M059J (cell line): ENCODE results near the gene GDPD4. TPM values are rescaled to one million over a fixed set of nuclear protein-coding genes. Genes with fewer than 3 reads are reported as not detected.

Source experiments
- DNase-seq: peaks from one replicate; pipeline ENCODE4 v3.0.0-alpha.2; 2012; ENCODE audit warnings: low read depth
- total RNA-seq: library from RNA; depleted of rRNA; stranded (reverse); fragments of >200 nt; shearing (Covaris generic); gene quantifications from 2 replicates; pipeline ENCODE4 v1.2.3, GENCODE V29; 2014

Gene GDPD4
- total RNA-seq, 1 experiment from 2014 or later = not detected

GRCh38 chr11:77206264-77207018, 95.0 kb downstream of the GDPD4 start:
- no peak for DNase-seq

DNA sequence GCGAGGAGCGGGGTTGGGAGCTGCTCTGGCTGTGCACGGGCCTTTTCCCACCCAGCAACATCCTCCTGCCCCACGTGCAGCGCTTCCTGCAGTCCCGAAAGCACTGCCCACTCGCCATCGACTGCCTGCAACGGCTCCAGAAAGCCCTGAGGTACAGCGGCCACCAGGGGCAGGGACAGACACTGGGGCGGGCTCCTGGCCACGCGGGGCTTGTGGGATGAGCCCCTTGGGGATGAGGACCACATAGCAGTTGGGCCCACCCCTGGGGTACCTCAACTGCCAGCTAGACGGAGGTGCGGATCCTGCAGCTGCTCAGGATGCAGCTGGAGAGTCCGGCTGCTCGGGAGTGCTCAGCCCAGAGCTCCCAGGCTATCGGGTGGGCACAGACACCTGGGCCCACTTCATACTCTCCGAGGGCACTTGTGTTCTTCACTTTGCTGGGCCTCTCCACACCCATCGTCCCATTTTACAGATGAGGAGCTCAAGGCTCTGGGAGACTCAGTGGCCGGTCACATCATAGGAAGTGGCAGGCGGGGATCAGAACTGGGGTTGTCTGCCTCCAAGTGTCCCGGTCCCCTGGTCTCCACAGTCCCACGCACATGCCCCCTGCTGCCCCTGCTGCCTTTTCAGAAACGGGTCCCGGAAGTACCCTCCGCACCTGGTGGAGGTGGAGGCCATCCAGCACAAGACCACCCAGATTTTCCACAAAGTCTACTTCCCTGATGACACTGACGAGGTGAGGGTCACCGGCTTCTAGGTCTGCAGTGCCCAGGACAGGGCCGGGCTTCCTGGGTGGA, 95.8 kb downstream of the GDPD4 start:
- DNase-seq = no peak

DNA sequence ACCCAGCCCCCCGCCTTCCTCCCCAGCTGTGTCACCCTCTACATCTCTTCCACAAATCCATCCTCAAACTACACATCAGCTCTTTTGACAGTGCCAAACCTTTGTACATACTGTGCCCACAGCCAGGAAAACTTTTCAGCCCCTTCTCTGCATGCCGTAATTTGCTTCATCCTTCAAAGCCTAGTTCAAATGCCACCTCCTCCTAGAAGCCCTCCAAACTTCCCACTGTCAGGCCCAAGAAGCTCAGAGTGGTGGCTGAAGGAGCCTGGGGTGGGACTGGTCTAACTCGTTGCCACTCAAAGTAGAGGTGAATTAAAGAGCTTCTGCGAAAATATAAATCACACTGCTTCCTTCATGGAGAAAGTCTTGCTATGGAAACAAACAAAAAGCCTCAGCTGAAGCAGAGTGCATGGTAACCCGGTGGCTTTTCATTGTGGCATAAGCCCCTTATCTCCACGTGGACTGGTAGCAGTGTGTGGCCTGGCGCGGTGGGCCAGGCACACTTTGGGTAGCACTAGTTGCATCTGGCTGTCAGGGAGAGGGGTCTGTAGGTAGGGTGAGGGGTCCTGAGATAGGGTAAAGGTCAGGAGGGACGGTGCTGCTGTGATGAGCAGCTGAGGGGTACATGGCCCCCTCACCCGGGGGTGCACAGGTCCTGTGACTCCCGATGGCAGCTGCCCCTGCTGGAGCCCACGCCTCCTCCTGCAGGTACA, 96.6 kb downstream of the GDPD4 start:
- DNase-seq = no peak

GRCh38 chr11:77203901-77204753, 97.4 kb downstream of the GDPD4 start:
- DNase-seq = no peak

GRCh38 chr11:77202941-77203900, 98.3 kb downstream of the GDPD4 start:
- DNase-seq = no peak

GRCh38 chr11:77201991-77202841, 99.3 kb downstream of the GDPD4 start:
- no peak for DNase-seq

DNA sequence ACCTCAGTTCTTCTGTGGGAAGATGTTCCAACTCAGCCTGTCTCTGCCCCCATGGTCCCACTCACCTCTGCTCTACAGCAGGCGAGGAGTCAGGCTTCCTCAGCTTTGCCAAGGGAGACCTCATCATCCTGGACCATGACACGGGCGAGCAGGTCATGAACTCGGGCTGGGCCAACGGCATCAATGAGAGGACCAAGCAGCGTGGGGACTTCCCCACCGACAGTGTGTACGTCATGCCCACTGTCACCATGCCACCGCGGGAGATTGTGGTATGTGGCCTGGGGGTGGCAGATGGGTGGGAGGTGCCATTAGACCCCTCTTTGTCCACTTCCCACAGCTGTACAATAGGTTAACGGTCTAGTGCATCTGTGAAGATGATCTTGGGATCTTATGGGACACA, 100.1 kb downstream of the GDPD4 start:
- DNase-seq = no peak

DNA sequence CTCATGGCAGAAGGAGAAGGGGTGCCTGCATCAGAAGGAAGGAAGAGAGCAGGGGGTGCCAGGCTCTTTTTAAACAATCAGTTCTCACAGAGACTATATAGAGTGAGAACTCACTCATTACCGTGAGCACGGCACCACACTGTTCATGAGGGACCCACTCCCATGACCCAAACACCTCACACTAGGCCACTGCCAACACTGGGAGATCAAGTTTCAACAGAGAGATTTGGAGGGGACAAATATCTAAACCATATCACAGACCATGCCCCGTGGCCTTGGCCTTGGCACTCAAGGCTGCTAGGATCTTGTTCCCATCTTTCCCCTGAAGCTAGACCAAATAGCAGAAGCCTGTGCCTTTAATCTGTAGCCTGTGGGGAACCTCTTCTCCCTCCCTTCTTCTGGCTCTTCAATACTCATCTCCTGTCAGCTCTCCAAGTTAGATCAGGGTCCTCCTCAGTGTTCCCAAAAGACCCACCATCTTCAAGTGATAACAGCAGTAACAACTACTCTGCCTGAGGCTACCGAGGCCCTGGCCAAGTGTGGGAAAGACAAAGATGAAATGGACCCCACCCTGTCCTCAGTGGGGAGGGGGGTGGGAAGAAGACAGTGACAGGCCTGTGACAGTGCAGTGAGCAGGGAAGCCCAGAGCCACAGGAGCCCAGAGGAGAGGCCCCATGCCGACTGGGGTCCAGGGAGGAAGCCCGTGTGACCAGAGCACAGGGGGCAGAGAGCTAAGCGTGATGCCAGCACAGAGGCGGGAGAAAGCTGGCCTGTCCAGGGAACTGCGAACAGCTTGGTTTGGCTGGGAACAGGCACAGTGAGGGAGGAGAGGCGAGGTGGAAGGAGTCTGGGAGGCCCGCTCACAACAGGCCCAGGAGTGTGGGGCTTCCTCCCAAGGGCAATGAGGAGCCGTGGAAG, 100.9 kb downstream of the GDPD4 start:
- no peak for DNase-seq

GRCh38 chr11:77199137-77199745, 102.2 kb downstream of the GDPD4 start:
- no peak for DNase-seq

- DNase-seq = no peak
These were observed 103.0 kb downstream of the GDPD4 start for GRCh38 chr11:77198440-77198849.

DNA sequence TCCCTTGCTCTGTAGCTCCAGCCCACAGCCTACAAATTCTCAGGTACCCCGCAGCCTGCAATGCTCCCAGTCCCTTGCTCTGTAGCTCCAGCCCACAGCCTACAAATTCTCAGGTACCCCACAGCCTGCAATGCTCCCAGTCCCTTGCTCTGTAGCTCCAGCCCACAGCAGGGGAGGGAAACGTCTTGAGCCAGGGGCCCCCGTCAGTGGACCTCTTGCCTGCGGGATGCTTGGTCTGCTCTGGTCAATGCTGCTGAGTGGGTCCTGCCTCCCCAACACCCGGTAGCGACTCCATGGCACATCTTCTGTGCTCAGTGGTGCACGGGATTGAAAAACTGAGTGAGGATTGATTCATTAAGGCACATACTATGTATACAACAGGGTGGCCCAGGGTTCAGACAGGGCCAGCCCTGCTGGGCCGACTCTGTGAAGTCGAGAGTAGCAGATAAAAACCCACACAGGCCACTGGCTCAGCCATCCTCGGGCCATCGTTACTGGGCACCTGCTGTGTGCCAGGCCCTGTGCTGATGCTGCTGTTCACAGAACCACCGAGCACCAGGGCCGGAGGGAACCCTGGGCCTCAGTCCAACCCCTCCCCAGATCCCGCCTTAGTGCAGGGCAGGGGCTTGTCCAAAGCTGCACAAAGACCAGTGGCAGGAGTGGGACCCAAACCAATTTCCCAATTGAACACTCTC, 103.7 kb downstream of the GDPD4 start:
- DNase-seq = no peak

DNA sequence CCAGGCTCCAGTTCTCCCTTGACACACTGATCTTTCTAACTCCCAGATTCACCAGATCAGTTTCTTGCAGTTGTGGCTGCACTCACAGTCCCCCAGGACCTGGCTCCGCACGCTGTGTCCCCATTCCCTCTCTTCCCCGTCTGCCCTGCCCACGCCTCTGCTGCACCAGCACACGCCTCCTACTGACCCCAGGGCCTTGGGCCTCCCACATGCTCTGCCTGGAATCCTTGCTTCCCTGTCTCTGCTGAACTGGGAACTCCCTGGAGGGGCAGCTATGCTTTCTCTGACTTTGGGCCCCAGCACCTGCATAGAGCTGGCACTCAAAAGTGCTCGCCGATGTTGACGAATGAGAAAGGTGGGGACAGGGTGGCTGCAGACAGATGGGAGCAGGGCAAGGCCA, 104.5 kb downstream of the GDPD4 start:
- DNase-seq = no peak

- no peak for DNase-seq
These were observed 106.3 kb downstream of the GDPD4 start for GRCh38 chr11:77195071-77195755.

DNA sequence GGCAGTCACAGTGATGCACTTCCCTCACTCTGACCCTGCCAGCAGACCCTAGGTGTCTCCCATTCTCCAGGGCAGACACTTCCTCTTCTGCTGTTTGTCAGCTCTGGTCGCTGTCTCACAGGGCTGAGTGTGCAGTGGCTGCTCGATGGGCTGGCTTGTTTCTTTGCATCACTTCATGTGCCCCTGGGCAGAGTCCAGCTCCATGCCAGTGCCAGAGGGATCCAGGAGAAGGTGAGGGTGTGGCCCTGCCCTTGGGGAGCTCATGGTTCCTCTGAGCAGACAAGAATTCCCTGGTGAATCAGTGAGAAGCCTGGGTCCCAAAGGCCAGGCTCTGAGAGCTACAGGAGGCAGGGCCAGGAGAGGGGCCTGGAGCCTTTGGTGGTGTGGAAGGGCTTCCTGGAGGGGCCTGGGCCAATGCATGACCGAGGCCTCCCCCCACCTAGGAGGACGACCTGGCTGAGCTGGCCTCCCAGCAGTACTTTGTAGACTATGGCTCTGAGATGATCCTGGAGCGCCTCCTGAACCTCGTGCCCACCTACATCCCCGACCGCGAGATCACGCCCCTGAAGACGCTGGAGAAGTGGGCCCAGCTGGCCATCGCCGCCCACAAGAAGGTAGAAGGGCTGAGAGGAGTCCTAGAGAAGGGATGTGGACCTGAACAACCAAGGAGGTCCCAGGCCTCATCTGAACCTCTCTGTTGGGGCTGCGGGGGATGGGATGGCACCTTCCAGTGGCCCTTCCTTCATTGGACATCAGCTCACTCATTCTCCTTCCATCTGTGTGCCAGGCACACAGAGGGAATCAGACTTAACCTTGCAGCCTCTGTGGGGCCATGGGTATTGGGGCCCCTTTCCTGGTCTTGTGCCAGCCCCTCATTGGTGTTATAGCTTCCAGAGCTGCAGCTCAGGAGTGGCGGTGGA, 107.3 kb downstream of the GDPD4 start:
- DNase-seq = no peak

GRCh38 chr11:77193167-77193566, 108.3 kb downstream of the GDPD4 start:
- DNase-seq = no peak
